ENCODE data around the gene DGKD. TPM values are rescaled to one million over a fixed set of nuclear protein-coding genes. Genes with fewer than 3 reads are reported as not detected.

The DGKD gene
- total and polyA plus RNA-seq, 5 experiments from 2014 or later = 29.3 to 315 (median 44.5) TPM

Other genes with a start within 250 kb of the DGKD start
- 10 to 100 TPM; 76.4 to 78.5 TPM for gene ATG16L1, start 102.8 kb upstream of the DGKD start, total RNA-seq
- gene ATG16L1, start 102.8 kb upstream of the DGKD start, polyA plus RNA-seq = 10 to 100 TPM; 12.4 to 19.3 (median 15.7) TPM
- gene SAG, start 46.7 kb upstream of the DGKD start, total RNA-seq = 1 to 10 TPM in 1 of 2 experiments, not detected in 1; 1.2 TPM
- not detected for gene SAG, start 46.7 kb upstream of the DGKD start, polyA plus RNA-seq
- gene USP40, start 212.3 kb downstream of the DGKD start, total RNA-seq = 10 to 100 TPM; 19.7 to 19.9 TPM
- 1 to 10 TPM; 6.0 to 9.4 (median 6.2) TPM for gene USP40, start 212.3 kb downstream of the DGKD start, polyA plus RNA-seq

Data from naive thymus-derived CD8-positive, alpha-beta T cell (primary cell).